ENCODE results near the gene FLNB. TPM values are rescaled to one million over a fixed set of nuclear protein-coding genes. Genes with fewer than 3 reads are reported as not detected.
A peak's percentile ranks its signal among the peaks of the same experiment; 100 is the strongest.

Gene FLNB
- total and polyA plus RNA-seq, 12 donors, result 84.6 to 278 (median 131) TPM

DNA sequence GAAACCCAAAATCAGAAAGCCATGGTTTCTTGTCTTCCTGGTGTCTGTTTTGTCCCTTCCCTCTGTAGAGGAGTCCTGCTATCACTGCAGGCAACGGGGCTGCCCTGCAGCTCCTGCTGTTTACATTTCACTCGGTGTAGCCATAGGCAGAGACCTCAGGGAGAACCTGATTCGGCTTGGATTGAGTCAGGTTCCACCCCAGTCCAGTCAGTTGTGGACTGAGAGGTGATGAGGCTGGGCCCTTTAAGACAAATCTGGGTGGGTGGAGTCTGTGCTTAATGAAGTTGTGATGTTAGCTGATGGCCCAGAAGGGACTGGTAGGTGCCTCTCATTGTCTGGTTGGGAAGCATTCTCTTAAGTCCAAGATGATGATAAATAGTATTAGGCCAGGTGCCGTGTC is 35.7 kb downstream of the FLNB start:
- Histone ChIP-seq H3K27ac (peak overlapping the region in 3 of 5 donors; percentile 38 to 76 (median 65)), H3K4me1 (replicated peaks in 1 of 2) (peaks cover 7 to 50% of the 10 kb centered on the region in 2 donors), H3K27me3 (no peaks in the 10 kb centered on the region), H3K9me3 (replicated peaks in 1 of 3) (no peaks in the 10 kb centered on the region), H3K4me3 (no peak overlapping the region), H3K36me3 (replicated peaks in 1 of 2) (no peaks in the 10 kb centered on the region)
- intact Hi-C loops (cut with DNase I), result no loop called here
- WGBS, 4 donors, result 88 to 91% (median 89%) methylated on average over 4 of the region's 4 CpGs
- no peak for TF ChIP-seq CTCF (IDR thresholded peaks at IDR 0.05)
- no peak for TF ChIP-seq POLR2A (IDR thresholded peaks at IDR 0.05)
- DNase-seq, result no peak

GRCh38 chr3:58044691-58045483 is 36.7 kb downstream of the FLNB start:
- no peak for TF ChIP-seq CTCF (IDR thresholded peaks at IDR 0.05)
- TF ChIP-seq POLR2A (IDR thresholded peaks at IDR 0.05), result no peak
- H3K27me3 ChIP-seq, result no peaks in the 10 kb centered on the region
- WGBS, 4 donors, result 73 to 82% (median 79%) methylated on average over 7 of the region's 7 CpGs
- no peaks in the 10 kb centered on the region for H3K36me3 ChIP-seq (replicated peaks in 1 of 2)
- peak overlapping the region in 3 of 5 donors; percentile 38 to 76 (median 65) for H3K27ac ChIP-seq
- peak in 3 of 7 donors; percentile 34 to 55 (median 51) for DNase-seq
- peaks cover 16 to 59% of the 10 kb centered on the region in 2 donors for H3K4me1 ChIP-seq (replicated peaks in 1 of 2)
- no peaks in the 10 kb centered on the region for H3K9me3 ChIP-seq (replicated peaks in 1 of 3)
- intact Hi-C loops (cut with DNase I), result no loop called here
- H3K4me3 ChIP-seq, result no peak overlapping the region

GRCh38 chr3:58047826-58048225 is 39.6 kb downstream of the FLNB start:
- 73 to 77% (median 74%) methylated on average over 5 of the region's 5 CpGs for WGBS, 4 donors
- no peaks in the 10 kb centered on the region for H3K36me3 ChIP-seq (replicated peaks in 1 of 2)
- DNase-seq, result no peak
- no peaks in the 10 kb centered on the region for H3K9me3 ChIP-seq (replicated peaks in 1 of 3)
- H3K4me3 ChIP-seq, result no peak overlapping the region
- no peak for TF ChIP-seq CTCF (IDR thresholded peaks at IDR 0.05)
- no peak for TF ChIP-seq POLR2A (IDR thresholded peaks at IDR 0.05)
- peak overlapping the region in 4 of 5 donors; percentile 71 to 91 (median 86) for H3K27ac ChIP-seq
- intact Hi-C loops (cut with DNase I), result no loop called here
- no peaks in the 10 kb centered on the region for H3K27me3 ChIP-seq
- peaks cover 31 to 69% of the 10 kb centered on the region in 2 donors for H3K4me1 ChIP-seq (replicated peaks in 1 of 2)

DNA sequence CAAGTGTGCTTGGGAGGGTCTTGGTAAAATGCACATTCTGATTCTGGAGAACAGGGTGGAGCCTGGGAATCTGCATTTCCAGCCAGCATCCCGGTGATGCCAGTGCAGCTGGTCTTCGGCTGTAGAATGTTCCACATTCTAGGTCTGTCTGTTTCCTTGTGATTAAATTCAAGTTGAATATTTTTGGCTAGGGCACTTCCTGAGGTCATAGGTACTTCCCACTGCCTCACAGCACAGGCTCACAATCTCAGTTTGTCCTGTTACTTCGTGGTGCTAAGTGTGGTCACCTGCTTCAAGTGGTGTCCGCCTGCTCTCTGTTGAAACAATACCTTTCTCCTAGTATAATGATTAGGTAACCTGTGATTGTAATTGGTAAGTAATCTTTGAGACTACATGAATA is 40.1 kb downstream of the FLNB start:
- no peak overlapping the region for H3K4me3 ChIP-seq
- WGBS, 4 donors, result 48 to 60% (median 54%) methylated on average over 4 of the region's 4 CpGs
- no peaks in the 10 kb centered on the region for H3K27me3 ChIP-seq
- no peaks in the 10 kb centered on the region for H3K36me3 ChIP-seq (replicated peaks in 1 of 2)
- intact Hi-C loops (cut with DNase I), result no loop called here
- TF ChIP-seq POLR2A (IDR thresholded peaks at IDR 0.05), result no peak
- peak in 1 of 6 experiments; percentile 1 for TF ChIP-seq CTCF (IDR thresholded peaks at IDR 0.05)
- peak in 1 of 7 donors; percentile 31 for DNase-seq
- H3K4me1 ChIP-seq (replicated peaks in 1 of 2), result peaks cover 36 to 70% of the 10 kb centered on the region in 2 donors
- H3K9me3 ChIP-seq (replicated peaks in 1 of 3), result no peaks in the 10 kb centered on the region
- H3K27ac ChIP-seq, result peak overlapping the region in 4 of 5 donors; percentile 71 to 91 (median 86)

Measured in adrenal gland (tissue), 12 donors.